ENCODE results near the gene HCFC2.
A peak's percentile ranks its signal among the peaks of the same experiment; 100 is the strongest.

HCFC2 gene

DNA sequence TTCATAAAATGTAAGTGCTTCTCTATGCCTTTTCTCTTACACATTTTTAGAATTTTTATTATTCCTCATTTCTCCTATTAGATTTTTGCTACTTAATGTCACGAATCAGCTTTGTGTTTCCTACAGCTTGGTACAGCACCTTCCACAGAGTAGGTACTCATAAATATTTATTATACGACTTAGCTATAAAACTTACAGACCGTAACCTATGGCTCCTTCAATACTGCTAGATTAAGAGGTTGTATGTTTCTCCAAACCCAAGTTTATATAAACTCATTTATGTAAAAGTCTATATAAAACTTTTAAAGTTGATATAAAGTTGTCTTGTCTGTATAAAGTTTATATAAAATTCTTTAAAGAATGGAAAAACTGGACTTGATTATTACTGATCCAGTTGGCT is 62.2 kb downstream of the HCFC2 start:
- DNase-seq, result no peak

- DNase-seq, result no peak
Observed at GRCh38 chr12:104130760-104131159, 66.4 kb downstream of the HCFC2 start.

GRCh38 chr12:104131609-104132008 is 67.3 kb downstream of the HCFC2 start:
- no peak for DNase-seq

DNA sequence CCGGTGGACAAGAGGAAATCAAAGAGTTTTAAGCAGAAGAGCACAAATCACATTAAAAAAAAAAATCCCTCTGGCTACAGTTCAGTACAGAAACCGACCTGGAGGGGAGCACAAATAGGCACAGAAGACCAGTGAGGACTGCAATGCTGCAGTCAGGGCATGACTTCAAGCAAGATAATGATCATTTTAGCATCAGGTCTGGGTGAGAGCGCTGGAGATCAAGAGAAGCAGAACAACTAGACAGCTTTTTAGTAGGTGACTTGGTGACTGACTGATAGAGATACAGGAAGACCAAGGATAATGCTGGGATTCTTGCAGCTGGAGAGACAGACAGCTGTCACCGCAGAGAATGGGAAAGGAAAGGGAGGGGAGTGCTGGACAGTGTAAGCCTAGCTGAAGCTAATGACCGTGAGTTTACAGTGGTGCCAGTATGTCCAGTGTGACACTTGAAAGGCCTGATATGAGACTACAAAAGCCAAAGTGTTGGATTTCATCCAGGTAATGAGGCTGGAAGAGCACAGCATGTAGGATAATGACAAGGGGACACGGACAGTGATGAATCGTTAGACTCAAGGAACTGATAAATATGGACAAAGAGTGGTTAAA is 68.1 kb downstream of the HCFC2 start:
- DNase-seq, result no peak

DNA sequence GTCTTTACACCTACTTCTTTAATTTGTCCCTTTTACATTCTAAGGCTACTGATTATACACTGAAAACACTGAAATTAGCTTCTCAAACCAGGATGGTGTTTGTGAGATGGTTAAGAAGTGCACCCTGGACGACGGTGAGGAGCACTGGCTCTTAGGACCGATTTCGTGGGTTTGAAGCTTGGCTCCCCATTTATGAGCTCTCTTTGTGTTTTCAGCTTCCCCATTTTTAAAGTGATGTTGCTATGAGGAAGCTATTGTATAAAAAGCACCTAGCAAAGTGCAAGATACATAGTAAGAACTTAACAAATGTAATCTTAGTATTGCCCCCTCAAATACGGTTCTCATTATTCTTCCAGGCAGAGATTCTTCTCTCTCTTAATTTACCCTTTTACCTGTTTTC is 69.0 kb downstream of the HCFC2 start:
- DNase-seq, result no peak

GRCh38 chr12:104133866-104134265 is 69.5 kb downstream of the HCFC2 start:
- no peak for DNase-seq

DNA sequence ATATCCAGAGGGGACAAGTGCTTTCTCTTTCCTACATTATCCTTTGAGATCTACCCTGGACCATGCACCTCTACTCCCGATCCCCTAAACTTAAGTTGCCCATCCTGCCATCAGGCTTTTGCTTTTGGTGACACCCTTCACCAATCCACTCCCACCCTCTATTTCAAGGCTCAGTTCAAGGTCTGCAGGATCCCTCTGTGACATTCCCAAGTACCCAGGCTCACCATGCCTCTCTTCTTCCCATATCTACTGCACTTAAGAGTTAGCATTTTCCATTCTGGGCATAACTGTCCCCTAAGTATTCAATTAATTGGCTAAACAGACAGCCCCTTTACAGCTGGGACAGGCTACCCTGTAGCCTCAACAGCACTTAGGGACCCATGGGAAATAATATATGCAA is 70.6 kb downstream of the HCFC2 start:
- DNase-seq, result no peak

GRCh38 chr12:104136577-104136976 is 72.2 kb downstream of the HCFC2 start:
- no peak for DNase-seq

GRCh38 chr12:104137001-104137901 is 72.9 kb downstream of the HCFC2 start:
- DNase-seq, result peak; percentile 70

- peak; percentile 96 for DNase-seq
Observed at GRCh38 chr12:104137902-104138796, 73.8 kb downstream of the HCFC2 start, which contains the start of gene NFYB. Gene NFYB, minus strand, starts transcription at chr12:104138210. Its CDS starts 2,757 bp downstream, at chr12:104135453.

DNA sequence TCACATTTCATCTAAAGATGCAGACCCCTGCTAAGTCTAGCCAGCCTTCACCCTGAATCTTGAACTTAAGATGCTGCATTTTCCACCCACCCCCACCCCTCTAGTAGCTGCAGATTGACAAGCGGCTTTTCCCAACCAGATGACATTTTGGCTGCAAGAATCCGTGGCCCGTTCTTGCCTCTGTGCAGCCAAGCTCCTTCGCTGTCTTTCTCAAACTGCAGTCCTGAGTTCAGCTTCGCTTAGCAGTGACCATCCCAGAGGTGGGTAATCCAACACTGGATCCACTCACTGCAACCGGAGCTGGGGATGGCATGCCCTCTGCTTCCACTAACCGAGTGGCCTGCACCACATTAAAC is 74.4 kb downstream of the HCFC2 start:
- DNase-seq, result no peak

DNA sequence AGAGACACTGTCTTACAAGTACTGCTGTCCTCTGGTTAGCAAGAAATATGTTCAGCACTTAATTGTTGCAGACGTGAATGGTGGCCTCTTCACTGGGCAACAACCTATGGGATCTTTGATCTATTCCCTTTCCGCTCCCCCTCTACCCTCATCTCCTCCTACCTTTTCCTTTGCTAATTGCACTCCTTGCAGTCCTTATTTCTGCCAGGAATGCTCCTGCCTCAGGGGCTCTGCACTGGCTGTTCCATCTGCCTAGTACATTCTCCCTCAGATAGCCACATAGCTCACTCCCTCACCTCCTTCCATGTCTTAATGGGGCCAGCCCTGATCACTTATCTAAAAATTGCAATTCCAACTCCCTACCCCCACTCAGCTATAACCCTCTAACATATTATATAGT is 78.2 kb downstream of the HCFC2 start:
- DNase-seq, result no peak

GRCh38 chr12:104143002-104143401 is 78.7 kb downstream of the HCFC2 start:
- DNase-seq, result no peak

DNA sequence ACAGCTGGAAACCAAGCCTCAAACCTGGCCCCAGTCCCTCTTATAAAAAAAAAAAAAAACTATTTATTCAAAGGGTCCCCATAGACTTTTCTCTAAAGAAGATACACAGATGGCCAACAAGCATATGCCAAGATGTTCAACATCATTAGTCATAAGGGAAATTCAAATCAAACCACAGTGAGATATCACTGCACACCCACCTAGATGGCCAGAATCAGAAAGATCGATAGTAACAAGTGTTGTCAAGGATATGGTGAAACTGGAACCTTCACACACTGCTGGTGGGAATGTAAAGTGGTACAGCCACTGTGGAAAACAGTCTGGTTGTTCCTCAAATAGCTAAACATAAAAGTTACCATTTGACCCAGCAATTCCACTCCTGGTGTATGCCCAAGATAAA is 79.6 kb downstream of the HCFC2 start:
- no peak for DNase-seq

GRCh38 chr12:104147346-104147745 is 83.0 kb downstream of the HCFC2 start:
- no peak for DNase-seq

DNA sequence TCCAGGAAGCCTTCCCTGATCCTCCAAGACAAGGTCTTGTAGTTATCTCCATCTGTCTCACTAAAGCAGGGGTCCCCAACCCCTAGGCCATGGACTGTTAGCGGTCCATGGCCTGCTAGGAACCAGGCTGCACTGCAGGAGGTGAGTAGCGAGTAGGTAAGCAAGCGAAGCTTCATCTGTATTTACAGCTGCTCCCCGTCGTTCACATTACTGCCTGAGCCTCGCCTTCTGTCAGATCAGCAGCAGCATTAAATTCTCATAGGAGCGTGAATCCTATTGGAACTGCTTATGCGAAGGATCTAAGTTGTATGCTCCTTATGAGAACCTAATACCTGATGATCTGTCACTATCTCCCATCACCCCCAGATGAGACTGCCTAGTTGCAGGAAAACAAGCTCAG is 86.1 kb downstream of the HCFC2 start:
- DNase-seq, result no peak

DNA sequence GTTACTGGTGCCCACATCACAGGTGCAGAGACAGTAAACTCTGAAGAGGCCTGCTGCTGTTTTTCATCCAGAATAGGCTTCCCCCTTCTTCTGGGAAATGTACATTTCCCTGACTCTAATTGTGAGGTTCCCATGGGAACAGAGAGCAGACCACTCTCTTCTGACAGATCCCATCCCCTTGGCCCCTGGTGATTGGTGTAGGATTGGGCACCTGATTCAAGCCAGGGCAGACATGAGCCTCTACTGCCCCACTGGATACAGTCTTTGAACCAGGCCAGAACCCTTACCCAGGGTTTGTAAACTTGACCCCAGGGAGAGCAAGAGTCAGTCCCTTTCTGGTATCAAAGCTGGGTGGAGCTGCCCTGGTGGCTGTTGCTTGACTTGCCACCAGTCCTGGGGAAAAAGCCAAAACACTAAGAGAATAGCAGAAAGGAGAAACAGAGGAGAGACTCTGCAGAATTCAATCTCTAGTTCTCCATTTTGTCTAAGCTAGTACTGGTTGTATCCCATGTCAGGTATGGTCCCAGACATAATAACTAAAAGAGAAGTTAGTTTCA is 88.4 kb downstream of the HCFC2 start:
- no peak for DNase-seq

- no peak for DNase-seq
Observed at GRCh38 chr12:104154286-104154685, 90.0 kb downstream of the HCFC2 start.

DNA sequence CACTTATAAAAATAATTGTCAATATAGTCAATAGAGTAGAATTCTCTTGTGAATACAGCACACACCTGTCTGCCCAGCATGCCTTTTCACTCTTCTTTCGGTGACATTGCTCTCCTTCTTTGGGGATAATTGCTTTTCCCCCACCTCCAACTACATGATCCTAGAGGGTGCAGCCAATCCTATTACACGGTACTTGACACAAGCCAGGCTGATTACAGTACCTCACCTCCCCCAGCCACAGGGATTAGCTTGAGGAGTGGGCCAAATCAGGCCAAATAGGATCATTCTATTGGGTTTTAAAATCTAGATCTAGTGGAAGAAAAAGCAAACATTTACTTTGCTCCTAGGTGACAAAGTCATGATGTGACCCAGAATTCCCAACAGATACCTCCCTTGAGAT is 90.5 kb downstream of the HCFC2 start:
- no peak for DNase-seq
